BE2C (cell line): ENCODE measurements around the gene CTTNBP2.

Source experiments
- DNase-seq: peaks from one replicate; pipeline ENCODE4 v3.0.0-alpha.2; 2020
- H3K27me3 ChIP-seq: fragments of 250-450 bp; sonication (Bioruptor Pico); 2 replicates; pipeline ENCODE4 v1.5.1; 2020; ENCODE audit warnings: mild to moderate bottlenecking
- H3K36me3 ChIP-seq: fragments of 250-450 bp; sonication (Bioruptor Pico); 2 replicates; pipeline ENCODE4 v1.5.1; 2020; ENCODE audit warnings: mild to moderate bottlenecking
- H3K4me1 ChIP-seq: fragments of 250-450 bp; sonication (Bioruptor Pico); 2 replicates; pipeline ENCODE4 v1.5.1; 2020
- H3K4me3 ChIP-seq: 2 replicates; pipeline ENCODE4 v1.5.1; 2011; ENCODE audit warnings: low read depth, low read length
- H3K9me3 ChIP-seq: fragments of 250-450 bp; sonication (Bioruptor Pico); 2 replicates; pipeline ENCODE4 v1.5.1; 2020
- TF ChIP-seq, protein P1 (sequence below): IDR thresholded peaks from 2 replicates; pipeline ENCODE4 v1.5.1; 2012; ENCODE audit warnings: mild to moderate bottlenecking, low read depth, low read length

CTTNBP2 gene

DNA sequence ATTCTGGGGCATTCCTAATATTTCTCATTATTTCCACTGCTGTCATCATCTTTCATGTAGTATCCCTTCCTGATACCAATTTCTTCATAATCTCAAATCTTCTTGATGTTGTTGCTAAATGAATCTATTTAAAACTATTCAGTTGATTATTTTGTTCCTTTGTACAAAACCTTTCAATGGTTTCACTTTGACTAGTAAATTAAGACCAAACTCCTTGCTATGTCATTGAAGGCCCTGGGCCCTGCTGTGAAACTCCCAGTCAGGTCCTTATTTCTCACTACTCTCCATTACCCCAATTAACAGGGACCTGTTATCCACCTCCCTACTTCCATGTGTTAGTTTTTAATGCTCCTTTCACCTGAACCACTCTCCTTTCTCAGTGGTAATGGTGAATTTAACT is 97.0 kb downstream of the CTTNBP2 start:
- Histone ChIP-seq H3K4me1 (no peaks in the 10 kb centered on the region; the same call in 1 of the 2 replicates), H3K36me3 (no peaks in the 10 kb centered on the region), H3K9me3 (no peaks in the 10 kb centered on the region; the same call in 1 of the 2 replicates), H3K4me3 (no peak overlapping the region), H3K27me3 (no peaks in the 10 kb centered on the region)
- no peak for DNase-seq
- TF ChIP-seq, protein P1, sequence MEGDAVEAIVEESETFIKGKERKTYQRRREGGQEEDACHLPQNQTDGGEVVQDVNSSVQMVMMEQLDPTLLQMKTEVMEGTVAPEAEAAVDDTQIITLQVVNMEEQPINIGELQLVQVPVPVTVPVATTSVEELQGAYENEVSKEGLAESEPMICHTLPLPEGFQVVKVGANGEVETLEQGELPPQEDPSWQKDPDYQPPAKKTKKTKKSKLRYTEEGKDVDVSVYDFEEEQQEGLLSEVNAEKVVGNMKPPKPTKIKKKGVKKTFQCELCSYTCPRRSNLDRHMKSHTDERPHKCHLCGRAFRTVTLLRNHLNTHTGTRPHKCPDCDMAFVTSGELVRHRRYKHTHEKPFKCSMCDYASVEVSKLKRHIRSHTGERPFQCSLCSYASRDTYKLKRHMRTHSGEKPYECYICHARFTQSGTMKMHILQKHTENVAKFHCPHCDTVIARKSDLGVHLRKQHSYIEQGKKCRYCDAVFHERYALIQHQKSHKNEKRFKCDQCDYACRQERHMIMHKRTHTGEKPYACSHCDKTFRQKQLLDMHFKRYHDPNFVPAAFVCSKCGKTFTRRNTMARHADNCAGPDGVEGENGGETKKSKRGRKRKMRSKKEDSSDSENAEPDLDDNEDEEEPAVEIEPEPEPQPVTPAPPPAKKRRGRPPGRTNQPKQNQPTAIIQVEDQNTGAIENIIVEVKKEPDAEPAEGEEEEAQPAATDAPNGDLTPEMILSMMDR, result no peak

DNA sequence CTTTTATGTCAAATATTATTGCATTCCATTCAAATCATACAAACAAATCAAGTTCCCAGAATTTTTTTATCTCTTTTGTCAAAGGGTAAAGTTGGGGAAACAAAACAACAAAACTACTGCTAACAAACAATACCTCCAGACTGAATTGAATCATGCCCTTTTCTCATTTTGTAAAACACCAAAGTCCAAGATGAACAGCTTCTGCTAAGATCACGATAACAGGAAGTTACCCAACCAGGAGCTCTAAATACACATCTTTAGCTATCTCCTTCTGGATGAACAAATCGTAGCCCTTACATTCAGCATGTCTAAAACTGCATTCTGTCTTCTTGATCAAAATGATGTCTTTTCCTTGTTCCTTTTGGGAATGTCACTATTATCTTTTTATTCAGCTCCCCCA is 97.4 kb downstream of the CTTNBP2 start:
- H3K4me3 ChIP-seq, result no peak overlapping the region
- H3K36me3 ChIP-seq, result no peaks in the 10 kb centered on the region
- no peak for DNase-seq
- H3K9me3 ChIP-seq, result no peaks in the 10 kb centered on the region; the same call in 1 of the 2 replicates
- no peaks in the 10 kb centered on the region; the same call in 1 of the 2 replicates for H3K4me1 ChIP-seq
- H3K27me3 ChIP-seq, result no peaks in the 10 kb centered on the region
- TF ChIP-seq, protein P1, result no peak

DNA sequence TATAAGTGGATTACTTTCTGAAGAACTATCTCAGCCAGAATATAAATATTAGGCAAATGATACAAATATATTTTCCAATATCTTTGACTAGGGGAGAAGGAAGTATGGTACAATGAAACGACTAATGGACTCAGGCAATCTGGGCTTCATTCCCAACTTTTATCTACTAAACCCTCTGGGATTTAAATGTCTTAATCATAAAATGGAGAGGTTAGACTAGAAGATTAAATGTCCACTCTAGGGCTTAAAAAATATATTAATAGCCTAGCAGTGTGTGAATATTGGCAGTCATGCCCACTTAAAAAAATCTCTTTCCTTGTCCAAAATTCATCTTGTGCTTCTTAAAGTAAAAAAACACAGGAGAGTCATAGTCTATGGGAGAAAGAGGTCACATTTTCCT is 98.3 kb downstream of the CTTNBP2 start:
- Histone ChIP-seq H3K9me3 (no peaks in the 10 kb centered on the region; the same call in 1 of the 2 replicates), H3K4me1 (no peaks in the 10 kb centered on the region; the same call in 1 of the 2 replicates)
- DNase-seq, result no peak

DNA sequence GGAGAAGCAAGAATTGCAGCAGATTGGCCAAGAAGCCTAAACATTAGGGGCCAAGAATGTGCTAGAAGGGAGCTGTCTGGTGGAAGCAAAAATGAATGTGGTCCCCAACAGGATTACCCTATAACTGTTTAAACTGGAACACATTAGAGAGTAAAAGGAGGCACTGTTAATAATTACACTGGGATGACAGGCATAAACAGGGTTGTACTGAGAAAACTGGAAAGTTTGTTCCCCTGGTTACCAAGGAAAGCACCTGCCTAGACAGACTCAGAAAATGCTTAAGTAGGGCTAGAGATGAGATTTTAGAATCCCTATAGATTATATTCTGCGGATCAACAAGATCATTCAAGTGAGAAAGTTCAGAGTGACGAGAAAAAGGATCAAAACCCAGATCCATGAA is 100.8 kb downstream of the CTTNBP2 start:
- no peak for DNase-seq
- no peaks in the 10 kb centered on the region; the same call in 1 of the 2 replicates for H3K4me1 ChIP-seq
- no peak overlapping the region for H3K4me3 ChIP-seq
- no peaks in the 10 kb centered on the region for H3K27me3 ChIP-seq
- TF ChIP-seq, protein P1, result no peak
- no peaks in the 10 kb centered on the region; the same call in 1 of the 2 replicates for H3K9me3 ChIP-seq
- H3K36me3 ChIP-seq, result no peaks in the 10 kb centered on the region

More for the DNA sequence above, 98.3 kb downstream of the CTTNBP2 start:
- H3K36me3 ChIP-seq, result no peaks in the 10 kb centered on the region
- TF ChIP-seq, protein P1, result no peak
- H3K27me3 ChIP-seq, result no peaks in the 10 kb centered on the region
- H3K4me3 ChIP-seq, result no peak overlapping the region

DNA sequence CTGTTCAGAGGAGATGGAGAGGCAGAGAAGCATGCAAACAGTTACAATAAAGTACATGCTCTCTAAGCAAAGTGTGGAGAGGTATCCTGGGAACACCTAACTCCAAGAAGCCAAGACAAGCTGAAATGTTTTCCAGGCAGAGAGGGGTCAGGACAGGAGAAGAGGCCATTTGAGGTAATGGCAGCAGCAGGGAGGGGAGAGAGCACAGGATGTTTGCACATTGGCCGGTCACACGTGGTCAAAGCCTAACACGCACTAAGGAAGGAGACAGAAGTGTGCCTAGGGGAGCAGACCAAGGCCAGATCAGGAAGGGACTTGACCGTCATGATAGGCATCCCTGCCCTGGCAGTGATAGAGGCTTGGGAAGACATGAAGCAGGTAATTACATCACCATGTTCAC is 101.5 kb downstream of the CTTNBP2 start:
- H3K4me3 ChIP-seq, result no peak overlapping the region
- H3K36me3 ChIP-seq, result no peaks in the 10 kb centered on the region
- no peaks in the 10 kb centered on the region; the same call in 1 of the 2 replicates for H3K9me3 ChIP-seq
- no peak for DNase-seq
- TF ChIP-seq, protein P1, result no peak
- no peaks in the 10 kb centered on the region for H3K27me3 ChIP-seq
- no peaks in the 10 kb centered on the region; the same call in 1 of the 2 replicates for H3K4me1 ChIP-seq

DNA sequence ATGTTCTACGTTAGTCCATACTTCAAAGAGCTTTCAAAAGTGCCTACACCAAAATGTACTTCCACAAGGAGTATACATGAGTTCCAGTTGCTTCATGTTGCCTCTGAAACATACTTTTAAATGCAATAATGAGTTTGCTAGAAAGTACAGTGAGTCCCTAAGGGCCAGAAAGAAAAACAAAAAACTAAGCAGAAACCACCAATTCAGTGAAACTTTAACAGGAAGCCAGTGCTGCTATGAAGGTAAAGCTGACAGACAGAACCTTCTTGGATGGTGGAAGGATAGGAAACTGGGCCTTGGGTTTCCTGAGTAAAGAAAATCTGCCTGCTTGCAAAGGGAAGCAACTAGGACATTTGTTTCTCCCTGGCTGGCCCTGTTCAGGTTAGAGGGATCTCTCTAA is 104.2 kb downstream of the CTTNBP2 start:
- TF ChIP-seq, protein P1, result no peak
- DNase-seq, result no peak
- Histone ChIP-seq H3K4me3 (no peak overlapping the region), H3K4me1 (no peaks in the 10 kb centered on the region), H3K9me3 (no peaks in the 10 kb centered on the region; the same call in 1 of the 2 replicates), H3K36me3 (no peaks in the 10 kb centered on the region), H3K27me3 (no peaks in the 10 kb centered on the region)
